Astrocyte (in vitro differentiated cells and primary cell): Measurements from ENCODE around the gene TNRC18. TPM values are rescaled to one million over a fixed set of nuclear protein-coding genes. Genes with fewer than 3 reads are reported as not detected.
"Not testable (repeated sequence)": the region's sequence is repeated elsewhere in the genome, so short reads cannot be mapped to it uniquely, and the experiment has no call there.

Experiments
- DNase-seq: peaks from one replicate; pipeline ENCODE4 v3.0.0-alpha.2; 2010; ENCODE audit warnings: low read depth
- FAIRE-seq: peaks from 2 replicates; lab custom pipeline; 2011; peaks lifted over from hg19 to GRCh38; lab: Jason Lieb, UNC
- H2AFZ ChIP-seq: 2 replicates; pipeline ENCODE4 v1.6.0; 2012; ENCODE audit warnings: low read depth, low read length, inconsistent platforms
- H3K27ac ChIP-seq: 2 replicates; pipeline ENCODE4 v1.5.1; 2011; ENCODE audit warnings: low read depth, low read length, inconsistent platforms
- H3K27me3 ChIP-seq: 2 replicates; pipeline ENCODE4 v1.6.0; 2011; ENCODE audit warnings: low read length, inconsistent platforms; ENCODE audit not compliant: insufficient read depth
- H3K36me3 ChIP-seq: 2 replicates; pipeline ENCODE4 v1.5.1; 2011; ENCODE audit warnings: low read length, inconsistent platforms; ENCODE audit not compliant: insufficient read depth
- H3K4me1 ChIP-seq: 2 replicates; pipeline ENCODE4 v1.5.1; 2011; ENCODE audit warnings: low read length, inconsistent platforms; ENCODE audit not compliant: insufficient read depth
- H3K4me2 ChIP-seq: 2 replicates; pipeline ENCODE4 v1.6.0; 2012; ENCODE audit warnings: low read length, inconsistent platforms
- H3K4me3 ChIP-seq: 2 replicates; pipeline ENCODE4 v1.5.1; 2011; ENCODE audit warnings: low read depth, mild to moderate bottlenecking, low read length, inconsistent platforms; ENCODE audit not compliant: insufficient read depth
- H3K79me2 ChIP-seq: 2 replicates; pipeline ENCODE4 v1.6.0; 2012; ENCODE audit warnings: mild to moderate bottlenecking, low read length, inconsistent platforms; ENCODE audit not compliant: insufficient read depth
- H3K9ac ChIP-seq: 2 replicates; pipeline ENCODE4 v1.6.0; 2012; ENCODE audit warnings: mild to moderate bottlenecking, low read length, inconsistent platforms
- H3K9me3 ChIP-seq: 2 replicates; pipeline ENCODE4 v1.5.1; 2012; ENCODE audit warnings: low read depth, mild to moderate bottlenecking, low read length, inconsistent platforms; ENCODE audit not compliant: insufficient read depth
- H4K20me1 ChIP-seq: 2 replicates; pipeline ENCODE4 v1.6.0; 2012; ENCODE audit warnings: low read length, inconsistent platforms; ENCODE audit not compliant: insufficient read depth
- H3K27ac Mint-ChIP-seq: one replicate; pipeline ENCODE4 v1.8.0; 2021; ENCODE audit warnings: mild to moderate bottlenecking, mixed read lengths; ENCODE audit not compliant: unreplicated experiment
- H3K27me3 Mint-ChIP-seq: one replicate; pipeline ENCODE4 v1.8.0; 2021; ENCODE audit warnings: low read depth, mixed read lengths; ENCODE audit not compliant: unreplicated experiment
- H3K36me3 Mint-ChIP-seq: one replicate; pipeline ENCODE4 v1.8.0; 2021; ENCODE audit warnings: low read depth, mixed read lengths; ENCODE audit not compliant: unreplicated experiment
- H3K4me1 Mint-ChIP-seq: one replicate; pipeline ENCODE4 v1.8.0; 2021; ENCODE audit warnings: low read depth, mixed read lengths; ENCODE audit not compliant: unreplicated experiment
- H3K4me3 Mint-ChIP-seq: one replicate; pipeline ENCODE4 v1.8.0; 2021; ENCODE audit warnings: mild to moderate bottlenecking, moderate library complexity, mixed read lengths; ENCODE audit not compliant: unreplicated experiment
- H3K9me3 Mint-ChIP-seq: one replicate; pipeline ENCODE4 v1.8.0; 2021; ENCODE audit warnings: mild to moderate bottlenecking, mixed read lengths; ENCODE audit not compliant: unreplicated experiment
- EZH2 ChIP-seq: IDR thresholded peaks from 2 replicates; pipeline ENCODE4 v1.6.1; 2012; ENCODE audit warnings: mild to moderate bottlenecking, low read length, inconsistent platforms; ENCODE audit not compliant: insufficient read depth
- total RNA-seq: library from RNA; stranded (reverse); gene quantifications from 2 replicates; pipeline ENCODE4 v1.2.1, GENCODE V29; 2021
- TF ChIP-seq, protein P1 (sequence below): IDR thresholded peaks from 2 replicates; pipeline ENCODE4 v1.5.1; 2011; ENCODE audit warnings: low read depth, mild to moderate bottlenecking, inconsistent platforms, low read length, moderate library complexity; ENCODE audit not compliant: insufficient read depth

The TNRC18 gene
- total RNA-seq, 1 donor from 2014 or later: 84.3 TPM

DNA sequence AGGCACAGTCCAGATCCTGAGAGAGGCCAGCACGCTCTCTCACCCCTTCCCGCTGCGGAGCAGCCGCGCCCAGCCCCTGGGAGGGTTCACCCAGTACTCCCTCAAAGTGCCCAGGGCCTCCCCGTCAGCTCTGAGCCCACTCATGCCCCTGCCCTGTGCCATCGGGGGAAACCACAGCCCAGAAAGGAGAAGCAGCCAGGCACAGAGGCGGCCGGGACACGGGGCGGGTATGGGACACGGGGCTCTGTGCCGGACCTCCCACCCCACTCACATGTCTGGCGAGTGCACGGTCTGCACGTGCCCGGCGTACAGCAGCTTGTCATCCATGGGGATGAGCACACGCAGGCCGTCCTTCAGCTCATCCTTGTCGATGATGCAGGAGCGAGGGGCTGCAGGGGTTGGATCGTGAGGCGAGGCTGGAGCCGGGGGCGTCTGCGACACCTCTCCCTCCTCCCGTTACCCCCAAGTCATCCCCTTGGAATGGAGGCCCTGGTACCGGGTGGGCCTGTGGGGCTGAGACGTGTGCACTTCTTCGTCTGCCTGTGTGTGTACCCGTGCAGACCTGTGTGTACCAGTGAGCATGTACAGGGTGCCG is 102.7 kb downstream of the TNRC18 start:
- Histone ChIP-seq H3K27me3 (no peaks in the 10 kb centered on the region), H3K36me3 (peaks cover 9% of the 10 kb centered on the region), H3K79me2 (no peaks in the 10 kb centered on the region), H2AFZ (no peak overlapping the region), H4K20me1 (no peaks in the 10 kb centered on the region), H3K4me1 (no peaks in the 10 kb centered on the region), H3K27ac (no peak overlapping the region), H3K4me2 (no peak overlapping the region), H3K4me3 (no peak overlapping the region), H3K9me3 (peaks cover 6% of the 10 kb centered on the region), H3K9ac (no peak overlapping the region)
- no peaks in the 10 kb centered on the region for H3K27me3 Mint-ChIP-seq
- H3K36me3 Mint-ChIP-seq: peaks cover 38% of the 10 kb centered on the region
- no peak overlapping the region for H3K27ac Mint-ChIP-seq
- DNase-seq: no peak
- H3K4me1 Mint-ChIP-seq: no peaks in the 10 kb centered on the region
- H3K9me3 Mint-ChIP-seq: peaks cover 8% of the 10 kb centered on the region
- TF ChIP-seq, protein P1, sequence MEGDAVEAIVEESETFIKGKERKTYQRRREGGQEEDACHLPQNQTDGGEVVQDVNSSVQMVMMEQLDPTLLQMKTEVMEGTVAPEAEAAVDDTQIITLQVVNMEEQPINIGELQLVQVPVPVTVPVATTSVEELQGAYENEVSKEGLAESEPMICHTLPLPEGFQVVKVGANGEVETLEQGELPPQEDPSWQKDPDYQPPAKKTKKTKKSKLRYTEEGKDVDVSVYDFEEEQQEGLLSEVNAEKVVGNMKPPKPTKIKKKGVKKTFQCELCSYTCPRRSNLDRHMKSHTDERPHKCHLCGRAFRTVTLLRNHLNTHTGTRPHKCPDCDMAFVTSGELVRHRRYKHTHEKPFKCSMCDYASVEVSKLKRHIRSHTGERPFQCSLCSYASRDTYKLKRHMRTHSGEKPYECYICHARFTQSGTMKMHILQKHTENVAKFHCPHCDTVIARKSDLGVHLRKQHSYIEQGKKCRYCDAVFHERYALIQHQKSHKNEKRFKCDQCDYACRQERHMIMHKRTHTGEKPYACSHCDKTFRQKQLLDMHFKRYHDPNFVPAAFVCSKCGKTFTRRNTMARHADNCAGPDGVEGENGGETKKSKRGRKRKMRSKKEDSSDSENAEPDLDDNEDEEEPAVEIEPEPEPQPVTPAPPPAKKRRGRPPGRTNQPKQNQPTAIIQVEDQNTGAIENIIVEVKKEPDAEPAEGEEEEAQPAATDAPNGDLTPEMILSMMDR: no peak
- no peak for TF ChIP-seq EZH2
- no peak overlapping the region for H3K4me3 Mint-ChIP-seq
- no peak for FAIRE-seq

DNA sequence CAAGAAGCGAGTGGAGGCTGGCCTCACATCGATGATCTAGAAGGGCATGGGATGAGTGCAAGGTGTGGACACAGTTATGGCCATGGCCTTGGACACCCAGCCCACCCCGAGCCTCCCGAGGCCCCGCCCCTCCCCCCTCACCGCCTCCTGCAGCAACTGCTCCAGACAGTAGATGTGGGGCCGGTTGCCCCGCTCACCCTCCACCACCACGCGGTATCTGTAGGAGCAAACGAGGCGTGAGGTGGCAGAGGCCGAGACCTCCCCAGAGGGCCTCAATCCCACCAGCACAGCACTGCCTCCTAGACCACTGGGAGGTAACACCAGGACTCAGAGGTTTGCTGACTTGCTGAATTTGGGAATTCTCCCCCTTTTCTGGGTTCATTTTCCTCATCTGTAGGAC is 103.2 kb downstream of the TNRC18 start:
- Histone ChIP-seq H3K27ac (no peak overlapping the region), H3K4me1 (no peaks in the 10 kb centered on the region), H3K4me2 (no peak overlapping the region), H3K4me3 (no peak overlapping the region), H3K9me3 (peaks cover 6% of the 10 kb centered on the region), H3K79me2 (no peaks in the 10 kb centered on the region), H4K20me1 (no peaks in the 10 kb centered on the region), H3K9ac (no peak overlapping the region), H3K36me3 (peaks cover 9% of the 10 kb centered on the region), H2AFZ (no peak overlapping the region), H3K27me3 (no peaks in the 10 kb centered on the region)
- H3K4me3 Mint-ChIP-seq: no peak overlapping the region
- H3K27ac Mint-ChIP-seq: no peak overlapping the region
- FAIRE-seq (no peak), DNase-seq (no peak)
- peaks cover 8% of the 10 kb centered on the region for H3K9me3 Mint-ChIP-seq
- no peak for TF ChIP-seq EZH2
- TF ChIP-seq, protein P1: no peak
- H3K4me1 Mint-ChIP-seq: no peaks in the 10 kb centered on the region
- no peaks in the 10 kb centered on the region for H3K27me3 Mint-ChIP-seq
- H3K36me3 Mint-ChIP-seq: peaks cover 42% of the 10 kb centered on the region

DNA sequence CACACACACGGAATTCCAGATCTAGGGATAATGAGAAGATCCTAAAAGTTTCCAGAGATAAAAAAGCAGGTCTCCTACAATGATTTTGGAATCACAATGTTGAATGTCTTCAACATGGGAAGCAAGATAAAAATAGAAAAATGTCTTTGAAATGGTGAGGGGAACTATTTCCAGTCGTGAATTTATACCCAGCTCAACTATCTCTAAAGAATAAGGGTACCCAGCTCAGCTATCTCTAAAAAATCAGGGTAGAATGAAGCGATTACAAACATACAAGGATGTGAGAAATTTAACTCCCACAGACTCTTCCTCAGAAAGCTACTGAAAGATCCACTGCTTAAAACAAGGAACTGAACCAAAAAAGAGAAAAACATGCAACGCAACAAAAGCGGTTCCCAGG is 105.0 kb downstream of the TNRC18 start:
- H3K9me3 Mint-ChIP-seq, H3K9me3 ChIP-seq, H3K4me3 Mint-ChIP-seq, FAIRE-seq, H4K20me1 ChIP-seq, H3K4me1 ChIP-seq, H3K27me3 ChIP-seq, H3K79me2 ChIP-seq, H3K27ac ChIP-seq, H3K4me1 Mint-ChIP-seq, H3K27ac Mint-ChIP-seq, DNase-seq, H3K36me3 ChIP-seq, H3K9ac ChIP-seq, H3K4me2 ChIP-seq, H3K4me3 ChIP-seq, H3K27me3 Mint-ChIP-seq, H2AFZ ChIP-seq: not testable (repeated sequence)
- peaks cover 41% of the 10 kb centered on the region for H3K36me3 Mint-ChIP-seq
